Fibroblast of pulmonary artery (primary cell): Measurements from ENCODE around the gene FBXO5.
A peak's percentile ranks its signal among the peaks of the same experiment; 100 is the strongest.
"Not testable (repeated sequence)": the region's sequence is repeated elsewhere in the genome, so short reads cannot be mapped to it uniquely, and the experiment has no call there.

Source experiments
- DNase-seq: peaks from one replicate; pipeline ENCODE4 v3.0.0-alpha.2; 2010; ENCODE audit warnings: low read depth
- H3K4me3 ChIP-seq: replicated peaks from 2 replicates; pipeline ENCODE4 v1.5.1; 2011; ENCODE audit warnings: low read depth, mild to moderate bottlenecking, control low read depth, low read length, moderate library complexity
- CTCF ChIP-seq: IDR thresholded peaks from 2 replicates; pipeline ENCODE4 v1.5.1; 2011; ENCODE audit warnings: mild to moderate bottlenecking, control low read depth, low read length, inconsistent platforms; ENCODE audit errors: missing control alignments

FBXO5 gene

GRCh38 chr6:153002613-153003365 lies 19.9 kb upstream of the FBXO5 start, which contains the start of gene MTRF1L:
TSS of gene MTRF1L (minus strand) at chr6:153002709. CDS start at chr6:153002685, 24 bp downstream.
- peak within 1 kb of the TSS; percentile 84 for H3K4me3 ChIP-seq
- DNase-seq, result peak; percentile 98
- no peak for TF ChIP-seq CTCF

DNA sequence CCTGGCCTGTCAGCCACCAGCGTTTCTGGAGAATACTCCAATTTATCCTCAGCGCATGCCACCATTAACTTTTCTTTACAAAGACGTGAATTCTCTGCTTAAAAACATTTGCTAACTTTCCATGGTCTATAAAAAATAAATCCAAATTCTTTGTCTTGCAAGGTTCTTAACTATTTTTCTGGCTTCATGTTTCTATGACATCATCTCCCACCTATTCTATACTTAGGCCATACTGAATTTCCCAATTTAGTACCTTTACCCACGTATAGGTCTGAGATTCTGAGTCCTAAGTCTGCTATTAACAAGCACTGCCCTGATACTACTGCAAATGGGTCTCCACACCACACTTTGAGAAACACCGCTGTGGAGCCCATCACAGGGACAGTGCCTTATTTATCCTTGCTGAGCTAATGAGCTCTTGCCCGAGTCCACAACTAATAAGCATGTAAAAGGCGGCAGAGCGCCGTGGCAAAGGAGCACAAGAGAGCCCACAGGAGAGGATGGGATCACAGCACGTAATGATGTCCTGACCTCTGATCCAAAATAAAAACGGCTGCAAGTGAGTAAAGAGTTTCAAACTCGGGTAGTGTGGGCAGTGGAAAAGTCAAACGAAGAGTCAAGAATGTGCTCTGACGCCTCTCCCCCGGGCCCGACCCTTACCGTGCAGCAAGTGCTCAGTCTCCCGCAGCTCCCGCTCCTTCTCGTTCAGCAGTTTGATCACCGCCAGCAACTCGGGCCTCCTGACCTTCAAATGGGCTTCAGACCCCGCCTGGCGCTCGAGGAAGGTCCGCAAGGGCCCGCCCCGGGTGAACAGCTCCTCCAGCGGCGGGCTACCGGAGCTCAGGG lies 19.1 kb upstream of the FBXO5 start:
- H3K4me3 ChIP-seq, result peak overlapping the region; percentile 84
- DNase-seq, result no peak
- TF ChIP-seq CTCF, result no peak

GRCh38 chr6:153000790-153001189 lies 17.9 kb upstream of the FBXO5 start:
- DNase-seq, result not testable (repeated sequence)
- H3K4me3 ChIP-seq, result peak overlapping the region; percentile 84

DNA sequence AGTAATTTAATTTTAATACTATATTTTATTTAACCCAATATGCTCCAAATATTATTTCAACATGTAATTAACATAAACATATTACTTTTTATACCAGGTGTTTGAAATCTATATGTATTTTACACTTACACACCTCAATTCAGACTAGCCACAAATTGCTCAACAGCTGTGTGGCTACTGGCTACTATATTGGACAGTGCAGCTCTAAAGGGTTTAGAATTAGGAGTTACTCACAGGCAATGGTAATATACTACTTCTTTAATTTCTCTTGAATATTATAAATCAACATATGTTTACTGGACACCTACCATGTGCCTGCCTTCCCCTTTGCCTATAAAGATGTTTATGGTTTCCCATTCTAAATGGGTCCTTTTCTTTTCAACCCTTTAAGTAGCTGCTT lies 17.4 kb upstream of the FBXO5 start:
- peak overlapping the region; percentile 11 for H3K4me3 ChIP-seq
- TF ChIP-seq CTCF, result no peak
- DNase-seq, result no peak

DNA sequence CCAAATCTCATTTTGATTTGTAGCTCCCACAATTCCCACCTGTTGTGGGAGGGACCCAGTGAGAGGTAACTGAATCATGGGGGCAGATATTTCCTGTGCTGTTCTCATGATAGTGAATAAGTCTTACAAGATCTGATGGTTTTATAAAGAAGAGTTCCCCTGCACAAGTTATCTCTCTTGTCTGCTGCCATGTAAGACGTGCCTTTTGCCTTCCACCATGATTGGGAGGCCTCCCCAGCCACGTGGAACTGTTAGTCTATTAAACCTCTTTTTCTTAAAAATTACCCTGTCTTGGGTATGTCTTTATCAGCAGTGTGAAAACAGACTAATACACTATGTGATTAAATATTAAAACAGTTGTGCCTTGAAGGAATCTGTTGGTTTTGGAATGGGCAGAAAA lies 16.7 kb upstream of the FBXO5 start:
- DNase-seq, H3K4me3 ChIP-seq: not testable (repeated sequence)

- no peak overlapping the region for H3K4me3 ChIP-seq
- TF ChIP-seq CTCF, result no peak
- no peak for DNase-seq
Observed at GRCh38 chr6:152993847-152994246, 11.0 kb upstream of the FBXO5 start.

- no peak overlapping the region for H3K4me3 ChIP-seq
- no peak for DNase-seq
- peak; percentile 33 for TF ChIP-seq CTCF
Observed at GRCh38 chr6:152993431-152993830, 10.6 kb upstream of the FBXO5 start.
